Tibial nerve (tissue), 4 donors: ENCODE data around the gene HAAO.

Experiments used
- EP300 ChIP-seq, 2 donors: sonication (generic); formaldehyde crosslinking; IDR thresholded peaks; one replicate each; pipeline ENCODE4 v1.6.1; 2017; ENCODE audit warnings: antibody characterized with exemption in 2 of 2, mild to moderate bottlenecking in 1 of 2
- TF ChIP-seq, protein P1 (sequence below), 5 experiments: fragments of 200-600 bp in 3 of 5; fragments of 450-650 bp in 2 of 5; sonication (generic) in 3 of 5; IDR thresholded peaks; one replicate each; pipeline ENCODE4 v1.5.1; 2016 to 2019; ENCODE audit warnings: antibody characterized with exemption in 5 of 5, mild to moderate bottlenecking in 3 of 5, moderate library complexity in 2 of 5

DNA sequence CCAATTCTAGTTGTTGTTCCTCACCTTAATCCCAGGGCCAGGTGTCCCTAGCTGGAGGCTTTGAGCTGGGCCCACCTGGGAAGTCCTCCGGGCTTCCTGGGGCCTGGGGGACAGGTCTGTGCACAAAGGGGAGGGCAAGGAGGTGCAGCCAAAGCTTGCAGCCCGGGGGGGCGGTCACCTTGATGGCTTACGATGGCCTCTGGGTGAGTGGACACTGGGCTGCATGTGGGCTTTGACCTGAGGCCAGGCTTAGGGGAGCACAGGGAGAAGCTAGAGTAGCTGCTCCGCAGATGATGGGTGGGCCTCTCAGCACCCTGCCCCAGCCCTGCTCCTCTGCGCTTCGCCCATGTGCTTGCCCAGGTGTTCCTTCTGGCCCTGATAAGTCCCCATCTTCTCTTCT is 41.8 kb upstream of the HAAO start:
- TF ChIP-seq, protein P1, sequence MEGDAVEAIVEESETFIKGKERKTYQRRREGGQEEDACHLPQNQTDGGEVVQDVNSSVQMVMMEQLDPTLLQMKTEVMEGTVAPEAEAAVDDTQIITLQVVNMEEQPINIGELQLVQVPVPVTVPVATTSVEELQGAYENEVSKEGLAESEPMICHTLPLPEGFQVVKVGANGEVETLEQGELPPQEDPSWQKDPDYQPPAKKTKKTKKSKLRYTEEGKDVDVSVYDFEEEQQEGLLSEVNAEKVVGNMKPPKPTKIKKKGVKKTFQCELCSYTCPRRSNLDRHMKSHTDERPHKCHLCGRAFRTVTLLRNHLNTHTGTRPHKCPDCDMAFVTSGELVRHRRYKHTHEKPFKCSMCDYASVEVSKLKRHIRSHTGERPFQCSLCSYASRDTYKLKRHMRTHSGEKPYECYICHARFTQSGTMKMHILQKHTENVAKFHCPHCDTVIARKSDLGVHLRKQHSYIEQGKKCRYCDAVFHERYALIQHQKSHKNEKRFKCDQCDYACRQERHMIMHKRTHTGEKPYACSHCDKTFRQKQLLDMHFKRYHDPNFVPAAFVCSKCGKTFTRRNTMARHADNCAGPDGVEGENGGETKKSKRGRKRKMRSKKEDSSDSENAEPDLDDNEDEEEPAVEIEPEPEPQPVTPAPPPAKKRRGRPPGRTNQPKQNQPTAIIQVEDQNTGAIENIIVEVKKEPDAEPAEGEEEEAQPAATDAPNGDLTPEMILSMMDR (IDR thresholded peaks at IDR 0.05) = no peak
- TF ChIP-seq EP300 (IDR thresholded peaks at IDR 0.05) = no peak
